Prostate gland (tissue), 2 donors: ENCODE results near the gene KRTAP2-2. TPM values are rescaled to one million over a fixed set of nuclear protein-coding genes. Genes with fewer than 3 reads are reported as not detected.
A peak's percentile ranks its signal among the peaks of the same experiment; 100 is the strongest.

Experiments
- DNase-seq: peaks from one replicate; pipeline ENCODE4 v3.0.0-alpha.2; 2019; ENCODE audit warnings: low spot score
- H3K27ac ChIP-seq, 2 donors: fragments of 200-600 bp; sonication (generic); 2 replicates each; pipeline ENCODE4 v1.5.1; 2017 to 2019
- H3K27me3 ChIP-seq: fragments of 200-600 bp; sonication (generic); replicated peaks from 2 replicates; pipeline ENCODE4 v1.5.1; 2019; ENCODE audit not compliant: insufficient read depth
- H3K36me3 ChIP-seq, 2 donors: fragments of 200-600 bp; sonication (generic); 1 replicate in 1 of 2; 2 replicates in 1 of 2; pipeline versions ENCODE4 v1.5.1 to v1.8.1; 2017 to 2019
- H3K4me1 ChIP-seq: fragments of 200-600 bp; sonication (generic); replicated peaks from 2 replicates; pipeline ENCODE4 v1.5.1; 2019
- H3K4me3 ChIP-seq, 2 donors: fragments of 200-600 bp; sonication (generic); 2 replicates each; pipeline ENCODE4 v1.5.1; 2017 to 2019
- H3K9me3 ChIP-seq: fragments of 200-600 bp; sonication (generic); 2 replicates; pipeline ENCODE4 v1.5.1; 2017
- CTCF ChIP-seq, 4 experiments: fragments of 200-600 bp in 2 of 4; fragments of 450-650 bp in 2 of 4; sonication (generic) in 2 of 4; IDR thresholded peaks; 1 replicate in 3 of 4; 2 replicates in 1 of 4; pipeline ENCODE4 v1.5.1; 2016 to 2019; ENCODE audit warnings: antibody characterized with exemption in 4 of 4, mild to moderate bottlenecking in 2 of 4, moderate library complexity in 2 of 4
- POLR2A ChIP-seq: fragments of 450-650 bp; IDR thresholded peaks from one replicate; pipeline ENCODE4 v1.6.1; 2016; ENCODE audit warnings: antibody characterized with exemption, mild to moderate bottlenecking
- POLR2AphosphoS5 ChIP-seq: sonication (generic); formaldehyde crosslinking; IDR thresholded peaks from one replicate; pipeline ENCODE4 v1.6.1; 2017; ENCODE audit warnings: antibody characterized with exemption
- WGBS: methylation state at CpG from one replicate; pipeline ENCODE4 v1.1.5; 2018; 5-methylcytosine and 5-hydroxymethylcytosine counted together
- intact Hi-C: fragments of 100-400 bp; cut with DNase I; formaldehyde crosslinking; loops from one replicate; pipeline ENCODE4 v1.14.2; 2022
- small RNA-seq, 2 donors: library from RNA; depleted of rRNA; stranded (forward); fragments of <200 nt; gene quantifications; one replicate each; pipeline ENCODE3, GENCODE V24; 2016
- total RNA-seq, 2 donors: library from RNA; depleted of rRNA; stranded (reverse); fragments of >200 nt; gene quantifications; one replicate each; pipeline ENCODE4 v1.1.0, GENCODE V29; 2016

The KRTAP2-2 gene
- total RNA-seq, 2 donors from 2014 or later = not detected

GRCh38 chr17:41009301-41009760 is 45.7 kb downstream of the KRTAP2-2 start:
- no peak overlapping the region for H3K27ac ChIP-seq
- WGBS = 28% methylated on average over 4 of the region's 4 CpGs
- TF ChIP-seq POLR2A (no peak), POLR2AphosphoS5 (peak; percentile 14), CTCF (IDR thresholded peaks at IDR 0.05) (no peak)
- H3K27me3 ChIP-seq = no peaks in the 10 kb centered on the region
- H3K36me3 ChIP-seq = no peaks in the 10 kb centered on the region
- intact Hi-C loops = no loop called here
- no peaks in the 10 kb centered on the region for H3K4me1 ChIP-seq
- no peaks in the 10 kb centered on the region for H3K9me3 ChIP-seq
- DNase-seq = no peak
- no peak overlapping the region for H3K4me3 ChIP-seq

- TF ChIP-seq CTCF (IDR thresholded peaks at IDR 0.05) = no peak
- no peak for TF ChIP-seq POLR2A
- no peak for TF ChIP-seq POLR2AphosphoS5
- DNase-seq = no peak
- H3K36me3 ChIP-seq = no peaks in the 10 kb centered on the region
- WGBS = 73% methylated on average over 8 of the region's 8 CpGs
- intact Hi-C loops = no loop called here
- H3K4me3 ChIP-seq = no peak within 1 kb of the TSS
- H3K27ac ChIP-seq = no peak within 1 kb of the TSS
- no peaks in the 10 kb centered on the region for H3K4me1 ChIP-seq
- no peaks in the 10 kb centered on the region for H3K27me3 ChIP-seq
- no peaks in the 10 kb centered on the region for H3K9me3 ChIP-seq
These were observed 46.2 kb downstream of the KRTAP2-2 start, which contains the start of gene KRTAP3-1 for GRCh38 chr17:41008811-41009210. Gene KRTAP3-1 (minus strand): TSS chr17:41009128. CDS start chr17:41009074, 54 bp downstream.

Small RNA genes within 50 kb of the gene (small RNA-seq; reads per million reads assigned to genes)
- 0 reads per million in 2 donors for gene KRTAP3-4P

Other genes with a start within 250 kb of the KRTAP2-2 start
- gene KRT10, start 232.6 kb downstream of the KRTAP2-2 start, total RNA-seq = 10 to 100 TPM in 1 of 2 donors, 1 to 10 TPM in 1; 5.8 to 23.6 TPM
- gene KRT12, start 188.0 kb downstream of the KRTAP2-2 start, total RNA-seq = not detected
- gene KRT20, start 170.0 kb downstream of the KRTAP2-2 start, total RNA-seq = not detected
- 10 to 100 TPM; 19.6 to 38.9 TPM for gene KRT23, start 117.6 kb downstream of the KRTAP2-2 start, total RNA-seq
- gene KRT39, start 88.3 kb downstream of the KRTAP2-2 start, total RNA-seq = not detected
- gene KRT40, start 70.9 kb downstream of the KRTAP2-2 start, total RNA-seq = under 1 TPM in 1 of 2 donors, not detected in 1; 0.74 TPM
- gene KRTAP3-3, start 61.1 kb downstream of the KRTAP2-2 start, total RNA-seq = not detected
- gene KRTAP3-2, start 55.3 kb downstream of the KRTAP2-2 start, total RNA-seq = not detected
- gene KRTAP3-1, start 46.1 kb downstream of the KRTAP2-2 start, total RNA-seq = not detected
- under 1 TPM in 1 of 2 donors, not detected in 1; 0.51 TPM for gene KRTAP1-5, start 28.0 kb downstream of the KRTAP2-2 start, total RNA-seq
- not detected for gene KRTAP1-4, start 25.0 kb downstream of the KRTAP2-2 start, total RNA-seq
- not detected for gene KRTAP1-3, start 20.4 kb downstream of the KRTAP2-2 start, total RNA-seq
- 1 to 10 TPM in 1 of 2 donors, not detected in 1; 1.4 TPM for gene KRTAP1-1, start 13.8 kb downstream of the KRTAP2-2 start, total RNA-seq
- gene KRTAP2-1, start 7.9 kb downstream of the KRTAP2-2 start, total RNA-seq = not detected
- not detected for gene KRTAP2-3, start 4.9 kb upstream of the KRTAP2-2 start, total RNA-seq
- gene KRTAP2-4, start 10.6 kb upstream of the KRTAP2-2 start, total RNA-seq = not detected
- gene KRTAP4-7, start 28.9 kb upstream of the KRTAP2-2 start, total RNA-seq = not detected
- gene KRTAP4-8, start 42.9 kb upstream of the KRTAP2-2 start, total RNA-seq = not detected
- gene KRTAP4-16, start 47.0 kb upstream of the KRTAP2-2 start, total RNA-seq = not detected
- gene KRTAP4-9, start 50.2 kb upstream of the KRTAP2-2 start, total RNA-seq = not detected
- gene KRTAP4-11, start 63.1 kb upstream of the KRTAP2-2 start, total RNA-seq = not detected
- not detected for gene KRTAP4-12, start 69.0 kb upstream of the KRTAP2-2 start, total RNA-seq
- not detected for gene KRTAP4-6, start 85.3 kb upstream of the KRTAP2-2 start, total RNA-seq
- not detected for gene KRTAP4-5, start 94.6 kb upstream of the KRTAP2-2 start, total RNA-seq
- gene KRTAP4-4, start 105.5 kb upstream of the KRTAP2-2 start, total RNA-seq = not detected
- not detected for gene KRTAP4-3, start 113.0 kb upstream of the KRTAP2-2 start, total RNA-seq
- gene KRTAP4-2, start 123.0 kb upstream of the KRTAP2-2 start, total RNA-seq = not detected
- gene KRTAP4-1, start 129.7 kb upstream of the KRTAP2-2 start, total RNA-seq = not detected
- gene KRTAP9-1, start 134.7 kb upstream of the KRTAP2-2 start, total RNA-seq = not detected
- not detected for gene KRTAP9-2, start 171.4 kb upstream of the KRTAP2-2 start, total RNA-seq
- not detected for gene KRTAP9-3, start 177.2 kb upstream of the KRTAP2-2 start, total RNA-seq
- gene KRTAP9-8, start 182.8 kb upstream of the KRTAP2-2 start, total RNA-seq = not detected
- gene KRTAP9-4, start 194.5 kb upstream of the KRTAP2-2 start, total RNA-seq = not detected
- gene KRTAP9-9, start 200.2 kb upstream of the KRTAP2-2 start, total RNA-seq = not detected
- gene KRTAP9-6, start 210.1 kb upstream of the KRTAP2-2 start, total RNA-seq = not detected
- gene KRTAP9-7, start 220.5 kb upstream of the KRTAP2-2 start, total RNA-seq = not detected
- not detected for gene KRTAP29-1, start 247.6 kb upstream of the KRTAP2-2 start, total RNA-seq